GM19035 (cell line): ENCODE measurements around the gene JAK3.
"Not testable (repeated sequence)": the region's sequence is repeated elsewhere in the genome, so short reads cannot be mapped to it uniquely, and the experiment has no call there.

ENCODE experiments used
- ATAC-seq: cut with Tn5 transposase; IDR thresholded peaks from one replicate; pipeline ENCODE4 v1.9.1; 2021; ENCODE audit not compliant: unreplicated experiment

JAK3 gene

DNA sequence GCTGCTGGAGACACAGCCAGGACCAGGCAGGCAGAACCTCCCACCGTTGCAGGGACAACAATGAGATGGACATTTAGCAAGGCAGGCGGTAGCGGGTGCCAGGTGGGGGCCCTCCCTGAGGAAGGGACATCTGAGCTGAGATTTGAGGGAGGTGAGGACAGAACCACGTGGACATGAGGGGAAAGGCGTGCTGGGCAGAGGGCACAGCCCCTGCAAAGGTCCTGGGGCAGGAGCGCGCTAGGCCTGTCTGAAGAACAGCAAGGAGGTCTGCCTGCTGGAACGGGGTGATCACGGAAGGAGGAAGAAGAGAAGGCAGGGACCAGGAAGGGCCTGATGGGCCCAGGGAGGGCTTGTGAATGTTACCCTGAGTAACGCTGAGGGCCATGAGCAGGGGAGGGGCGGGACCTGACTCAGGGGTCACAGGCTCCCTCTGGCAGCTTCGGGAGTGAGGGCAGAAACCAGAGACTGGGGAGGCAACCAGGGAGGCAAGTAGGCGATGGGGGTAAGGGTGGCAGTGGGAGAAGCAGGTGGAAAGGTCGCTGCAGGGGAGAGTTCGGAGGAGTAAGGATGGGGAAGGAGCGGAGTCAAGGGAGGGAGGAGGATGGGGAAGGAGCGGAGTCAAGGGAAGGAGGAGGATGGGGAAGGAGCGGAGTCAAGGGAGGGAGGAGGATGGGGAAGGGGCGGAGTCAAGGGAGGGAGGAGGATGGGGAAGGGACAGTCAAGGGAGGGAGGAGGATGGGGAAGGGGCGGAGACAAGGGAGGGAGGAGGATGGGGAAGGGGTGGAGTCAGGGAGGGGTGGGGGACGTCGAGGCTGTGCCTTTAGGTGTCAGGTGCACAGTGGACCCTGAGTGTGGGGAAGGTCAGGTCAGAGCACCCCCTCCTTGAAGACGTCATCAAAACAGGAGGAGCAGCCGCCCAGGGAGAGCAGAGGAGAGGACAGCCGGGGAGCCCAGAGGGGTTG, 68.5 kb downstream of the JAK3 start:
- no peak for ATAC-seq

DNA sequence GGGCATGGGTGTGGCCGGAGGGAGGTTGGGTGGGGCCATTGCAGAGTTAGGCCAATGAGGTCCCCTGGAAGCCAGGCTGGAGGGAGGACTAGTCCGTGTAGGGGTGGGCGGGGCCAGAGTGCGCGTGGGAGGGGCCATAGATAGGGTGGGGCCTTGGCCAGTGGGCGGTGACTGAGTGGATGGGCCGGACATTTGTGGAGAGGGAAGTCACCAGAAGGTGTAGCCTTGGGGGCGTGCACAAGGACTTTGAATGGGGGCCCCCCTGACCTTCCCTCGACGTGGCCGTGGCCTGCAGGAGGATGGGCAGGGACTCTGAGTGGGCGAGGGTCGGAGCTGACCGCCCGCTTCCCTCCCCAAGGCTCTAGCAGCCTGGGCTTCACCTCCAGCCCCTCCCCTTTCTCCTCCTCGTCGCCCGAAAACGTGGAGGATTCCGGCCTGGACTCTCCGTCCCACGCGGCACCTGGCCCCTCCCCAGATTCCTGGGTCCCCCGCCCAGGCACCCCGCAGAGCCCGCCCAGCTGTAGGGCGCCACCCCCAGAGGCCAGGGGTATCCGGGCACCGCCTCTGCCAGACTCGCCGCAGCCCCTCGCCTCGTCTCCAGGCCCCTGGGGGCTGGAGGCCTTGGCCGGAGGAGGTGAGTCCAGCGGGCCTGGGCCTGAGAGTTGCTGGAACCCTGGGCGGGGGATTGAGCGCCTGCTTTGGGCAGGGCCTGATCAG, 69.4 kb downstream of the JAK3 start:
- no peak for ATAC-seq

GRCh38 chr19:17777840-17778239, 69.9 kb downstream of the JAK3 start:
- ATAC-seq, result not testable (repeated sequence)

DNA sequence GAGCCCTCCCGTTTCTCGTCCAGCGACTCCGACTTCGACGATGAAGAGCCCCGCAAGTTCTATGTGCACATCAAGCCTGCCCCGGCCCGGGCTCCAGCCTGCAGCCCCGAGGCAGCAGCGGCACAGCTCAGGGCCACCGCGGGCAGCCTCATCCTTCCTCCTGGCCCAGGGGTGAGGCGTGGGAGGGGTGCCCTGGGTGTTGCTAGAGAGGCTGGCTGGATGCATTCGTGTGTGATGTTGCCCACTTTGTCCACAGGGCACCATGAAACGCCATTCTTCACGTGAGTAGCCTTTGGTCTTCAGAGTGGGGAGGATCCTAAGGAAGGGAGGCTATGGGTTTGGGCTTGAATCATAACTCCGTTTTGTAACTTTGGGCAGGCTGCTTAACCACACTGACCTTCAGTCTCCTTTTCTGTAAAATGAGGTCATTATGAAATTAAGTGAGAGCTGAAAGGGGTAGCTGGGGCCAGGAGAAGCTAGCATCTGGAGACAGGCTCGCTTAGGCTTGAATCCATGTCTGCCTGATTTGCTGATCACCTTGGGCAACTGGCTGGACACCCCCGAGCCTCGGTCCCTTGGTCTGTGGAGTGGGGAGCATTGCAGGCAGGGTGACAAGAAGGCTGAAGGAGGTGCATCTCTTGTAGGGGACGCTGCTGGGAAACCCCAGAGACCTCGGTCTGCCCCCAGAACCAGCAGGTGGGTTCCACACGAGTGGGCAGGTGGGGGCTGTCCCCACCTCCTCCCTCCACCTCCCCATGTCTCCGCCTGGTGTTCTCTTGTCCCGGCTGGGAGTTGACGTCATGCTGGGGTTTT, 71.6 kb downstream of the JAK3 start:
- ATAC-seq, result peak; percentile 81

DNA sequence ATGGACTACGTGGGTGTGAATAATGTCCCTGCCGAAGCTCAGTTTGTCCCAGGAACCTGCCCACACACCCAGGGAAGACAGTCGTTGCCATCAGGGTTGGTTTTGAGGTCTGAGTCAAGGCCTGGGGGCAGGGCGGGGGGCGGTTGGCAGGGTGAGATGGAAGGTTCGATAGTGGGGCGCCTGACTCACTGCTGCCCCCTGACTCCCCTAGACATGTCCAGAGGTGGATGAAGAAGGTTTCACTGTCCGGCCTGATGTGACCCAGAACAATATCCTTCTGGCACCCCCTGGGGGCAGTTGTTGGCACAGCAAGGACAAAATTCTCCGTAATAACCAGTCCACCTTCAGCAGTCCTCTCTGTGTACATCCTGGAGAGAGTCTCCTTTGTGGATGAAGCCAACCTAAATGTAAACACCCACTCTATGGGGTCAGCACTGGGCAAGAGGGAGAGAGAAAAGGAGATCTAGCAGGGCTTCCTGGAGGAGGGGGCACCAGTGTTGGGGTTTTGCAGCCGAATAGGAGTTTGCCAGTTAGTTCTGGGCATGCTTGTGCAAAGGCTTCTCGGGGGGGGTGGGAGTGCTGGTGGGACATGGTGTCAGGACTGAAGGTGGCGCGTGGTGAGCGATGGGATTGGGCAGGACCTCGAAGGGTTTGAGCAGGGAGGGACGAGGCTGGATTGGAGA, 72.4 kb downstream of the JAK3 start:
- ATAC-seq, result no peak
